Activated CD8-positive, alpha-beta memory T cell treated with anti-CD3 and anti-CD28 coated beads, Interleukin-2, amount 50 U/mL, for 48 hours (primary cell): ENCODE data around the gene CA10.

ENCODE experiments used
- DNase-seq: peaks from one replicate; pipeline ENCODE4 v3.0.0-alpha.2; 2020

The CA10 gene

DNA sequence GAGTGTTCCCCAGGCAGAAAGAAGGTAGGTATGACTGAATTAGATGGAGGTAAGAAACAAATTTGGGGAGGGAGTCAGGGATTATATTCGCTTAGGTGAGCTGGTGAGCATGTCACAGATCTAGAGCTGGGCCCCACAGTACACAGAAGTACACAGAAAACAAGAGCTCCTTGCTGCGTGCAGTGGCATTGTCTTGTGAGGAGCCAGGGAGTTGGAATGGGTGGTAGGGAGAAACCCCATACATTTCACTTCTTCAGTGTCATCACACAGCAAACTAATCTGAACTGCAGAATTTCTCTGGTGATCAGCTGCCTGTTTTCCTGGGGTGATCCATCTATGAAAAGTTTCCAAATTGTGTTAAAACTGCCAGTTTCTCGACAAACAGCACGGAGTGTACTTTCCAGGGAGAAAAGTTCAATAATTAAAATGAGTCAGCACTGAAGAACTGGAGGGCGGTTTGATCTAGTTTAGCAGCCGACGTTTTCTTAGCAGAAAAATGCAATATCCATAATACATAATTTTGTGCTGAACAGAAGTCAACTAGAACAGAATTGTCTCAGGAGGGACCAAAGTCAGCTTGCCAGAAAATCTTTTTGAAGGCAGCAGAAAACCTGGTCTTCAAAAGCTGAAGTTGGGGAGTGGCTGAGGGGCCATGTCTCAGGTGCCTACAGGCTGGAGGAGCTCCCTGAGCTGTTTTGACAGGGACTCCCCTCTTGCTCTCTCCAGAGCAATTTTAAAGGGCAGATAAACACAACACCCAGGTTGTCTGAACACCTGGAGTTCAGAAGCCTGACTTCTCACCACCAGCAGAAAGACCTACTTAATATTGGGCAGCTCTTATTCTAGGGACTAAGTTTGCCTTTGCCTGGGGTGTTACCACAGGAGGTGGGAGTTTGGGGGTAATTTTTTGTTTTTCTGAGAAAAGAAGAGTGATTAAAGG lies 448.6 kb downstream of the CA10 start:
- no peak for DNase-seq

DNA sequence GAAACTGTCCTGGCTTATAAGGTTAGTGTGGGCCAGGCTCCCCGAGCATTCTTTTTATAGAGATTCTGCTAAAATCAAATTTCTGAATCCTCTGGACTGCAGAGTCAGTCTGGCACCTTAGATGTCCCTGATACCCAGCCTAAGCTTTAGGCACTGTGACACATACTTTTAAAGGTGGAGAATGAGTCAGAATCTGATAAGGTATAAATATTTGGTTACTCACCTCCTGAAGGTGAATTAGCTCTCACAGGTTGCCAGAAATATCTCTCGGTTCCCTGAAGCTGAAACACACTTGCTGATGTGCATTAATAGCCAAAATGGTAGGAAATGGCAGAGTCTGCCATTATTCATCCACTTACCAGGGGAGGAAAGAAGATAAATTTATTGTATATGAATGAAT lies 451.3 kb downstream of the CA10 start:
- DNase-seq: no peak

DNA sequence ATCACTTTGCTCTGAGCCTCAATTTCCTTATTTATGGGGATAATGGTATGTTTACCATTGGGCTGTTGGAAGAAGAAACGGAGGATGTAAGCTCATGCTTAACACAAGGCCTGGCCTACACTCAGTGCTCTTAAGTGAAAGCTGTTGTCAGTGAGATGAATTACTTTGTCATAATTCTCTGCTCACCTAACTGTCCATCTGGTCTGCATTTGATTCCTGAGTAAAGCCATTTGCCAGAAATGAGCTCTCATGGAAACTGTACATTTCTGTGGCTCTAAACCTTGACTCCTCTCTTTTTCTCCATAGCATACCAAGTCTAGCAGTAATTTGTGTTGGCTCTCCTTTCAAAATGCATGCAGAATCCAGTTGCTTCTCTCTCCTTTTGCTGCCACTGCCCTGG lies 452.4 kb downstream of the CA10 start:
- DNase-seq: no peak

DNA sequence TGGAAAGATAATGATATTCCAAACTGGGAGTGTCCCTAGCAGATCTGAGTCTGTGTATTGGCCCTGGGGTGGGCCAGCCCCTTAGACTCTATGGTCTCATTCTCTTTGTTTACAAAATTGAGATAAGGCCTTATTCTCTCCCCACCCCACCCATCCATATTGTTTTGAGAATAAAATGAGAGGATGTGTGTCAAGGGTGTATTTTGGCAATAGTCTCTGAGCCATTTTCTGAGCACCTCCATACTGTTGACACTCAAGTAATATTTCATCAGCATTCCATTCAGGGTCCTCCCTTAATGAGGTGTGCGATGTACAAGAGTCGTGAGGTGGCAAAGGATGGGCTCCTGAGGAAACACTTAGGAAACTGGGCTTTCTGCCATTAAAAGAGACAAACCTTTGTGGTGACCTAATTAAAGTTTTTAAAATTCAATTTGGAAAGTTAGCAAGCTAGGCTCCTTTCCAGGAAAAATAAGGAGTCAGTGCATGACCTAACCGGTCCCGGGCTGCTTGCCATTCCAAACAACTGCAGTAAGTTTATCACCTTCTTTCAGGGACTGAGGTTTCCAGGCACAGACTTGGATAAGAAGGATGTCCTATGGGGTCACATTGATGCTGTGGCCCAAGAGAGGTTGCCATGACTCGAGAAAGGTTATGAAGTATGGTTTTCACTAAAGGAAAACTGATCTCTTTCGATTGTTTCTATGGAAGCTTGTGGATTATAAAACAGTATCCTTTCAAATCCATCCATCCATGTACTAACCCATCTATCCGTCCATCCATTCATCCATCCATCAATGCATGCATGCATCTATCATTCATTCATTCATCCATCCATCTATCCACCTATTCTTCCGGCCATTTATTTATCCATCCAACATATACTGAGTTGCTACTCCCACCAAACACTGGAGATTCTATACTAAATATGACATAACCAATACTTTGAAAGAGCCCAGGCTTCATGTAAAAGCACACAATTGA lies 454.9 kb downstream of the CA10 start:
- DNase-seq: no peak

DNA sequence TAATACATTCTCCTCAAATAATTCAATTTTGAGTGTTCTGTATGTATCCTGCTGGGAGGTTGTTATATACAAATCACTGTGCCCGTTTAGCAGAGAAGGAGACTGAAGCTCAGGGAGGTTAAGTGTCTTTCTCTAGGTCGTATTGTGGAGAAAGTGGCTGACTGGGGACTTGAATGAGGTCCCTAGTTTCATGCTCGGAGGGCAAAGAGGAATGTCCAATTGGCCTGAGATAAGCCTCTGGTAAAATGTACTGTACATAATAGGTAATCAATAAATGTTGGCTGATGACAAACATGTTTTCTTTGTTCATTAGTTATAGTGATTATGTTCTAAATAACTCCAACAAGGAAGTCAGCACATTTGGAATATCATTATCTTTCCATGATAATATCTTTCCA lies 455.6 kb downstream of the CA10 start:
- DNase-seq: no peak

DNA sequence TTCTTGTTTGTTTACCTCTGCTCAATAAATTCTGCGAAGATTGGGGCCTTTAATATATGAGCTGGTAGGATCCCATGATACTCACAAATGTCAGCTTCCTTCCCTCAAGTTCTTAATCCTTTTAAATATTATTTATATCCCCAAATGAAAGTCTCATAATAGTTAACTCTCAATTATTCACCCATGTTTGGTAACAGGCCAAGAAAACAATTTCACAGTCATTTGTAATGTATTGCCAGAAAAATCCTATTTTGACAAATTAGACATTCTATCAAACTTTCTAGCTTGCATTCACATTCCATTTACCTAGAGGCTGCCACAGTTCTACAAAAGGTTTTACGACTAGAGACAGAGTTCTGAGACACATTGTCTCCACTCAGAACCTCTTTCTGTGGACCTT lies 457.0 kb downstream of the CA10 start:
- no peak for DNase-seq

DNA sequence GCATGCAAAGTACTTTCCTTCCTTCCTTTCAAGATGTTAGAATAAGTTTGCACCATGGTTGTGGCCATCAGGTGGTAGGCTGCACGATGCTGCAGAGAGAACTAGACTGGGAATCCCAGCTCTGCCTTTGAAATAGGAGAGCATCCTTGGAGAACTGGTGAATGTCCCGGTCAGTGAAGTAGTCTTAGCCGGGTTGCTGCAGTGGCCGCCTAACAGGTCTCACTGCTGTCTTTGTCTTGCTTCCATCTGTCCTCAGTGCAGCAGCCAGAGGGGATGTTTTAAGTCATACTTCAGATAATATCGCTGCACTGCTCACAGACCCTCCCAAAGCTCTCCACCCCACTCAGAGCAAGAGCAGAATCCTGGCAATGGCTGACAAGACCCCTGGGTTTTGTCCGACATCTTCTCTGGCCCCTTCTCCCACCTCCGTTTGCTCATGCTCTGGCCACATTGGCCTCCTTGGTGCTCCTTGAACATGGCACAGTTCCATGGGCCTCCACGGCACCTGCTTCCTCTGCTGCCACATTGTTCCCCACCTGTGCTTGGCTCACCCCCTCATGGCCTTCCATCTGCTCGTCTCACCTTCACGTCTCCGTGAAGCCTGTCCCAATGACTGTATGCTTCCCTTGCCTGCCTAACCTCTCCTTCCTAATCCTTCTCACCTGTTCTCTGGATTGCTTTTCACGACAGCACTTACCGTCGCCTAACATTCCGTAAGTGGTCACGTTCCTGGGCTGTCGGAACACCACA lies 458.3 kb downstream of the CA10 start:
- no peak for DNase-seq

DNA sequence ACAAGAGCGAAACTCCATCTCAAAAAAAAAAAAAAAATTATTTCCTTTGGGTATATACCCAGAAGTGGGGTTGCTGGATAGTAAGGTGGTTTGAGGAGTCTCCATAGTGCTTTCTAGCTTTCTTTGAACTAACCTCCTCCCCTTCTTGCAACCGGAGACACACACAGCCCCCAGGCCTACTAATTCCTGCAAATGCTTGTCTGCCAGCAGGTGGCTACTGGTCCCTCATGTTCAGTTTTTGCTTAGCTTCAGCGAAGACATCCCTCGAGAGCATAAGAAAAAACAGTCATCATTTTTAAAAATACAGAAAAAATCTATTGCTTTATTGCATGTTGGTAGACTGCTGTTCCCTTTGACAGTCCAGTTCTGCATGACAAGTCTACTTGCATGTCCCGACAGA lies 459.2 kb downstream of the CA10 start:
- no peak for DNase-seq

DNA sequence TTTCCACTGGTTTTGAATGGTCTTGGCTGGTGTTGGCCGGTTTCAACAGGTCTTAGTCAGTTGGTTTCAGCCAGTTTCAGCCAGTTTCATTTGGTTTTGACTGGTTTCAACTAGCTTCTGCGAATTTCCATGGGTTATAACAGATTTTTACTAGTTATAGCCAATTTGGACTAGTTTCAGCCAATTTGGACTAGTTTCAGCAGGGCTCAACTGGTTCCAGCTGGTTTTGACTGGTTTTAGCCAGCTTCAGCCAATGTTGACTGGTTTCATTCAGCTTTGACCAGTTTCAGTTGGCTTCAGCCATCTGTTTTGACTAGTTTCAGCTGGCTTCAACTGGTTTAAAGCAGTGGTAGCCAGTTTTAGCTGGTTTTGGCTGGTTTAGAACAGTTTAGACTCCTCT lies 465.6 kb downstream of the CA10 start:
- DNase-seq: no peak

DNA sequence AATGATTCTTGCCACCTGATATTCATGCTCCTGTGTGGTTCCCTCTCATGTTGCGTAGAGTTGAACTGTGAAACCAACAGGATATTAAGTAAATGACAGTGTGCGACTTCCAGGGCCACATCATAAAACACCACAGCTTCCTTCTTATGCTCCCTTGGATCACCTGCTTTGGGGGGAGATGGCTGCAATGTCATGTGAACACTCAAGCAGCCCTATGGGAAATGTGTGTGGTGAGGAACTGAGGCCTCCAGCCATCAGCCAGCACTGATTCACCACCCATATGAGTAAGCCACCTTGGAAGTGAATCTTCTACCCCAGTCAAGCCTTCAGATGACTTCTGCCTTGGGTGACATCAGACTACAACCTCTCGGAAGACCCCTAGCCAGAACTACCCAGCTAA lies 470.6 kb downstream of the CA10 start:
- DNase-seq: no peak

DNA sequence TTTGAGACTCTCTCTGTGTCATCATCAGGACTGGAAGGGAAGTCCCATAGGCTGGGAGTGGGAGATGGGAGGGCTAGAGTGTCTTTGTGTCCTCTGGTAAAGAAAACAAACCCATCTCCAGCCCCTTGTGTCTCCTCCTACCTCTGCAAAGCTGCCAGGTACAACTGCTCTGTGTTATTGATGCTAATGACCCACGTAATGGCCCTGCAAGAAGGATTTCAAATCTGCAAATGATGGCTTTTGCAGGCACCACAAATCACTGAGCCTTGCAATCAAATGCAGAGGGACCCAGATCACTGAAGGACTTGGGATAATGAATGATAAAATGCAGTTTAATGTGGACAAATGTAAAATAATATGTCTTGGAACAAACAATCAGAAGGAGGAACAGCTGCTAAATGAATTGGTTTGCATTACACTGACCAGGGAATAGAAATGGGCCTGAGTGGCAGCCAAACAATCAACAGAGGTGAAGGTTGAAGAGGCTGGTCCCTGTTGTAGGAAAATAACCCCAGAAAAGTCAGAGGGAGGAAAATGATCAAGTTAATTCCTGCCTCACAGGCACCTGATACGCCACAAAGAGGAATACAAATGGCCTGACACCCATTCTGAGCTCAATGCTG lies 473.1 kb downstream of the CA10 start:
- DNase-seq: no peak

DNA sequence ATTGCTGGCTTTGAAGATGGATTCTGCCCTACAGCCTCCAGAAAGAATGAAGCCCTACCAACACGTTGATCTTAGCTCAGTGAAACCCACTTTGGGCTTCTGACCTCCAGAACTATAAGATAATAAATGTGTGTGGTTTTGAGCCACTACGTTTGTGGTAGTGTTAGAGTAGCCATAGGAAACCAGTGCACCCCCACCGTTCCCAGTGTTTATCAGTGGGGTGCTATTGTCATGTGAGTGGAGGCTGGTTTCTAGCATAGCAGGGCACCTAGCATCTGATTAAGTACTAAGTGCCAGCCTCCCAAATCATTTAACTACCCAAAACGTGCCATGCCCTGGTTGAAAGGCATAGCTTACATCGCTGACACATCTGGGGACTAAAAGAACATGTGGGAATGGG lies 474.3 kb downstream of the CA10 start:
- no peak for DNase-seq

DNA sequence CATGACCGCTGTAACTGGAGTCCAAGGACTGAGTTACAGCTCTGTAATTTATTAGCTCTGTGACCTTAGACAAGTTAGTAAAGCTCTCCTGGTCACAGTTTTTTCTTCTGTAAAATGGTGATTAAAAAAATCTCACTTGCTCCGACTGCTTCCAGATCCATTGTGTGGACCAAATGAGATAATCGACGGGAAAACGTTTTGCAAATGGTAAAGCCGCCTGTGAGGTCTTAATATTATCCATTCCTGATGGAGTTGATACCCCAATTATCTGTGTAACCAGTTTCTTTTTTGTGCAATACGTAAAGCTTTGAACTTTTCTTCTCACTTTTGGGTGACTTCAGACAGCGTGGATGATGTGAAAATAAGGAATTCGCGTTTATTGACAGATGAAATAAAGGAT lies 475.2 kb downstream of the CA10 start:
- no peak for DNase-seq

DNA sequence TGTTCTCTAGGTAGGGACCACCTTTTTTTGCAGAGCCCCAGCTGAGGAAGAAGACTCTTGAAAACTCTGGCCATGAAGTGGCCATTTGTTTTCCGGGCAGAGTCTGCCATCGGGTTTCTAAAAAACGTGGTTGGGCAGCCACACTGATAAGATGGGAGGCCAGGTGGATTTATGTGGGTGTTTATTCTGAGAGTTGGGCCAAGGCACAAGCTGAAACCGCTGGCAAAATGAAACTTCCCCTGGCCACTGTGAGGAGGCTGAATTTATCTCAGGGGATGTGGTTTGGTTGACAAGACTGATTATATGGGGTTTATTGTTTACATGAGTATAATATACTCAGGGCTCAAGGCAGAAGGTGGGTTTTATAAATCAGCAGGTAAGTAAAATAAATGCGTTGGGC lies 476.4 kb downstream of the CA10 start:
- no peak for DNase-seq

DNA sequence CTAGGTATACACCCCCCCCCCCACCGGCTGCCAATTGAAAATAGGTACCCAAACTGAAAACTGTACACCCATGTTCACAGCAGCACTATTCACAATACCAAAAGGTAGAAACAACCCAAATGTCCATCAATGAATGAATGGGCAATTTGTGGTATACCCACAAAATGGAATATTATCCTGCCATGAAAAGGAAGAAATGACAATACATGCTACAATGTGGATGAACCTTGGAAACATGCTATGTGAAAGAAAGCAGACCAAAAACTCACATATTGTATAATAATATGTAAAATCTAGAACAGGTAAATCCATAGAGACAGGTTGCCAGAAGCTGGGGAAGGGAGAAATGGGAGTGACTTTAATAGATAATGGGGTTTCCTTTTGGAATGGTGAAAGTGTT lies 480.6 kb downstream of the CA10 start:
- no peak for DNase-seq

DNA sequence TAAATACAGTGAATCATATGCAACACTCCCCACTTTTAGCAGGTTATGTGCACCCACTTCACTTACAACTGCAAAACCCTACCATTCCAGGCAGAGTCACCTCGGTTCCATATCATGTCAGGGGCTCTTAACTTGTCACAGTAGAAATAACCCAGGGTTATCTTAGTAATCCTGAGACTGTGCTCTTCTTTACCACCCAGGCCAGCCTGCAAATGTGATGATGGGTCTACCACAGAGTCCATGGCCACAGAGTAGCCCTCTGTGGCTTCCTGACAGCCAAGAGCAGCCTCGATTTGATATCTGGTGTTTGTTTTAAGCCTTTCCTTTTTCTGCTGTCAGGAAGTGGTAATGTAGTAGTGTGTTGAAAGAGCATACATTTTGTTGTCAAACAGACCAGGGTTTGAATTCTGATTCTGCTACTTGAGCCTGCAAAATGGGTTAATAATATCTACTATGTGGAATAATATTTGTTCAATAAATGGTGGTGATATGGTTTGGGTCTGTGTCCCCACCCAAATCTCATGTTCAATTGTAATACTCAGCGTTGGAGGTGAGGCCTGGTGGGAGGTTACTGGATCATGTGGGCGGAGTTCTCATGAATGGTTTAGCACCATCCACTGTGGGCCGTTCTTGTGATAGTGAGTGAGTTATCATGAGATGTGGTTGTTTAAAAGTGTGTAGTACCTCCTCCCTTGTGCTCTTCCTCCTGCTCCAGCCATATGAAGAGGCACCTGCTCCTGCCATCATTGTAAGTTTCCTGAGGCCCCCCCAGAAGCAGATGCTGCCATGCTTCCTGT lies 481.6 kb downstream of the CA10 start:
- DNase-seq: no peak

DNA sequence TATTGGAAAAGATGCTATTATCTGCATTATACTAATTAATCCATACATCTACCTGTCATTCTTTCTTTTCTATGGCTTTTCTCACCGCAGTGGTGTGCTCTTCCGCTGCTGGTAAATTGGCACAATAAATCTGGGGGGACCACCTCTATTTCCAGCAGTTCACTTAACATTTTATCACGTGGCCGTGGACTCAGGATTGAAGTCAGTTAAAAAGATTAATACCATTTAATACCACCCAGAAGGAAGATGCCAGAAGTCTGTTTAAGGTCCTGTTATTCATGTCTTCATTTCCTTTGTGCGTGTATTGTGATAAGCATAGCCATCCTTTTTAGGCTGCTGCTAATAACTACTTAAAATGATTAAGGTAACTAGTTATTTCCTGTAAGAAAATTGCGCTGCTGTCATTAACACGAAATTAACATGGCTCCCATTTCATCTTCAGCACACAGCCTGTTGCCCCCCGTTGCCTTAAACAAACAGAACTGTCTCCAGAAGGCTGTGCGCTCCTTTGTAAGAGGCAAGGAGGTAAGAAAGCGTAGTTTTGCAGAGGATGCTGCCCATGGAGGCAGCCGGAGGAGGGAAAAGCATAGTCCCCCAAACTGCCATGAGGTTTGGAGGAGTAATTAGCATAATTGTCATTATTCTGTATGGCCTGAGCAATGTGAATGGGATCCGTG lies 483.8 kb downstream of the CA10 start:
- DNase-seq: no peak

DNA sequence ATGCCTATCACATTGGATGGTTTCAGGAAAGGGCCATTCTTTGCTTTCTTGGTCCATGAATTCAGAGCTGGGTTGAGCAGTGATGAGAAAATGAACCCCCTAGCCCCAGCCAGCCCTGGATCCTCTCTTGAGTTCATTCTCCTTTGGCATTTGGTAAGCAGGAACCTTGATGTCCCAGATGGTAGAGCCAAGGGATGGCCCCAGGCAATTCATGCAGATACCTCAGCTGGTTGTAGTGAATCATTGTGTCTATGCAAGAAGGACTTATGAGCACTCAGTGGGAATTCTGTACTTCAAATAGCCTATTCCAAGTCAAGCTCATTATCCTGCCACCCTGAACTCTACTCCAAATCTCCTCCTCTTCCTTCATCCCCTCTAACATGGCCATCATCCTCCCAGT lies 485.4 kb downstream of the CA10 start:
- DNase-seq: no peak

DNA sequence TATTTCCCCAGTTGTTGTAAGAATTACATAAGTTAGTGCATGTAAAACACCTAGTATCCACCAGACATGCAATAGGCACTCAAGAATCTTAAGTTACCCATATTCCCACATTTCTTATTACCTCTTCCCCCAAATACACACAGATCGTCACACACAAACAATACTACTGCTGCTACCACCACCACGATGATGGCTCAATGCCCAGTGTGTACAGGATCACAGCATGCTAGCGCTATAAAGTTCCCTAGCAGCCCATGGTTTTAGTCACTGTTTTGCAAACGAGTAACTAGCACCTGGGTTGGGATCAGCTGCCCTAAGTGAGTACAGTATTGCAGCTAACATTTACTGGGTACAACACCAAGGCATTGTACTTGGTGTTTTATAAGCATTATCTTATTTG lies 486.4 kb downstream of the CA10 start:
- DNase-seq: no peak

DNA sequence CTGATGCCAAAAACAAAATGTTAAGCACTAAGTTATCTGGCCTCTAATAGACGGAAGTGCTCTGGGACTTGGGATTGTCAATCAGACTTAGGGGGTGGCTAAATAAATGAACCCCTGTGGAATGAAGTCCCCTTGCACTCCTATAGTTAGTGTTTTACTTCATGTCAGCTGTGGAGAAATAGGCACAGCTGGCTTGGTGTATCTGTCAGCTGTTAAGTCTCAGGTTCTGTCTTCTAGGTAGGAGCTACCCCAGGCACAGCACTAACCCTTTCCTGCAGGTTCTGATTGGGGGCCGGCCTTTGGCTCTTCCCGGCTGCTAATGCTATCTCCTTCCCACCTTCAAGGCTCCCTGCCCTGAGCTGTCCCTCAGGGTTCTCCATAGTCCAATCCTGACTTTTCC lies 487.6 kb downstream of the CA10 start:
- DNase-seq: no peak

DNA sequence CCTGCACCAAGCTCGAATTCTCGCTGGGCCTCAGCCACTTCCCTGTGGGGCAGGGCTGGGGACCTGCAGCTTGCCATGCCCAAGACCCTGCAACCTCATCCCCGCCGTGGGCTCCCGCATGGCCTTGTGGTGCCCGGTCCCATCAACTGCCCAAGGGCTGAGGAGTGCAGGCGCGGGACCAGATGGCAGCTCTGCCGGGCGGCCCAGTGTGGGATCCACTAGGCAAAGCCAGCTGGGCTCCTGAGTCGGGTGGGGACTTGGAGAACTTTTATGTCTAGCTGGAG lies 489.6 kb downstream of the CA10 start:
- no peak for DNase-seq
